ENCODE results near the gene YARS1. TPM values are rescaled to one million over a fixed set of nuclear protein-coding genes. Genes with fewer than 3 reads are reported as not detected.

Gene YARS1
- total RNA-seq, 3 donors from 2014 or later: 53.8 to 67.5 (median 67.2) TPM

DNA sequence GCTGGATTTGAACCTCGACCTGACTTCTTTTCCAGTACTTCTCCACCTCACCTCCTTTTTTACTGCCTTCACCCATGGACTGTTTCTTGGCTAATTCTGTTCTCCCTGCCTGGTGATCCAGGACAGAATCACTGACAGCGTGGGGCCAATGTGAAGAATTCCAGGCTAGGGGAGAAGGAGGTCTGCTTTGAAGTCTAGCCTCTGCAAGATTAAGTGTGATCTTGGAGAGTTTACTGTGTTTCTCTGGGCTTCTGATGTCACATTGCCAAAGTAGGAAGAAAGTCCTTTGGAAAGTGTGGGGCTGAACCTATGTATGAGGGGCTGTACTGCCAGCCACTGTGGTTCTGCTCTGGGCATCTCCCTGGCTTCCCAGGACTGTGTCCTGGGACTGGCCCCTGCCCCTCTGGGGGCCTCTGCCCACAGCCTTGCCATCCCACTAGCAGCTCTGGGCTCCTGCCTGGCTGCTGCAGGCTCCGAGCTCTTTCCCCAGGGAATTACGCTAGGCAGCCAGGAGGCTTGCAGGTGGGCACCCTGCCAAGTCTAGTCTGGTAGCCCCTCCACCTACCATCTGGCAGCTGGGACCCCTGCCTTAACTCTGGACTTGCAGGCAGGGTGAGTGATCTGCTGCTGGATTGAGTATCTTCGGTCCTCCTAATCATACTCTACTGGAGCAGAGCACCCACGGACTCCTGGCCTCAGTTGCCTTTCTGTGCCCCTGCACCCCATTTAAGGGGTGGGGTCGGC, 52.2 kb downstream of the YARS1 start:
- DNase-seq (ENCODE audit: low spot score in 2 of 2): no peak
- Histone ChIP-seq H3K9me3 (no peaks in the 10 kb centered on the region), H3K27me3 (no peaks in the 10 kb centered on the region), H3K4me3 (no peak overlapping the region), H3K4me1 (peaks cover 4 to 33% of the 10 kb centered on the region in 2 donors), H3K27ac (peak overlapping the region; percentile 86 to 97), H3K36me3 (no peaks in the 10 kb centered on the region)
- TF ChIP-seq POLR2AphosphoS5 (IDR thresholded peaks at IDR 0.05) (no peak), POLR2A (IDR thresholded peaks at IDR 0.05) (no peak)
- TF ChIP-seq, protein P1, sequence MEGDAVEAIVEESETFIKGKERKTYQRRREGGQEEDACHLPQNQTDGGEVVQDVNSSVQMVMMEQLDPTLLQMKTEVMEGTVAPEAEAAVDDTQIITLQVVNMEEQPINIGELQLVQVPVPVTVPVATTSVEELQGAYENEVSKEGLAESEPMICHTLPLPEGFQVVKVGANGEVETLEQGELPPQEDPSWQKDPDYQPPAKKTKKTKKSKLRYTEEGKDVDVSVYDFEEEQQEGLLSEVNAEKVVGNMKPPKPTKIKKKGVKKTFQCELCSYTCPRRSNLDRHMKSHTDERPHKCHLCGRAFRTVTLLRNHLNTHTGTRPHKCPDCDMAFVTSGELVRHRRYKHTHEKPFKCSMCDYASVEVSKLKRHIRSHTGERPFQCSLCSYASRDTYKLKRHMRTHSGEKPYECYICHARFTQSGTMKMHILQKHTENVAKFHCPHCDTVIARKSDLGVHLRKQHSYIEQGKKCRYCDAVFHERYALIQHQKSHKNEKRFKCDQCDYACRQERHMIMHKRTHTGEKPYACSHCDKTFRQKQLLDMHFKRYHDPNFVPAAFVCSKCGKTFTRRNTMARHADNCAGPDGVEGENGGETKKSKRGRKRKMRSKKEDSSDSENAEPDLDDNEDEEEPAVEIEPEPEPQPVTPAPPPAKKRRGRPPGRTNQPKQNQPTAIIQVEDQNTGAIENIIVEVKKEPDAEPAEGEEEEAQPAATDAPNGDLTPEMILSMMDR (IDR thresholded peaks at IDR 0.05): no peak
- intact Hi-C loops (cut with DNase I; ENCODE audit: low total_unique reads): no loop called here

DNA sequence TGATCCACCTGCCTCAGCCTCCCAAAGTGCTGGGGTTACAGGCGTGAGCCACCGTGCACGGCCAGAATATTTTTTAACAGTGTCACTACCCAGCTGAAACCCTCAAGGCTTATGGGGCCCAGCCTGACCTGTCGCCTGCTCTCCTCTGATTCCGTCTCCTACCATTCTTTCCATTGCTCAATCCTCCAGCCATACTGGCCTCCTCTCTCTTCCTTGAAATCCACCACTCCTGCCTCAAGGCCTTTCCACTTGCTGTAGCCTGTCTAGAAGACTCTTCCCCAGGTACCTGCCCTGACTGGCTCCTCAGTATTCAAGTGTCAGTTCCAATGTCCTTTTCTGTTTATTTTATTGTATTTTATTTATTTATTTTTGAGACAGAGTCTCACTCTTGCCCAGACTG, 53.9 kb downstream of the YARS1 start:
- TF ChIP-seq POLR2A (IDR thresholded peaks at IDR 0.05) (no peak), POLR2AphosphoS5 (IDR thresholded peaks at IDR 0.05) (no peak)
- TF ChIP-seq, protein P1 (IDR thresholded peaks at IDR 0.05): no peak
- no peak for DNase-seq (ENCODE audit: low spot score in 2 of 2)
- Histone ChIP-seq H3K4me3 (no peak overlapping the region), H3K27ac (peak overlapping the region; percentile 80 to 97), H3K36me3 (no peaks in the 10 kb centered on the region), H3K4me1 (peaks cover 4 to 44% of the 10 kb centered on the region in 2 donors), H3K27me3 (no peaks in the 10 kb centered on the region), H3K9me3 (no peaks in the 10 kb centered on the region)
- intact Hi-C loops (cut with DNase I; ENCODE audit: low total_unique reads): no loop called here

DNA sequence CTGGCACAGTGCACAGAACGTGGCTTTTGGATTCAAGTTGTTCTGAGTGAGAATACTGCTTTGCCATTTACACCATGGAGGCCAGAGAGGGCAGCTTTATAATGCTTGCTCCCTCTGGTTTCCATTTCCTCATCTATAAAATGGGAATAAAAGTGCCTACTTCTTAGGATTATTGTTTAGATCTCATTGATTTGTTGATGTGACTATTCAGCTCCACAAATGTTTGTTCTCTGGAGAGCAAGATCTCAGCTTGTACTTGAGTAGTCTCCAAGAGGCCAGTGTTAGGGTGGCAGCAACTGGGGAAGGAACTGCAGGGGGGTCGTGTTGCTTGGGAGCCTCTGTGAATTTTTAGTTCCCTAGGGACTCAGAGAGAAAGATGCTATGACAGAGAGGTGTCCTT, 55.2 kb downstream of the YARS1 start:
- Histone ChIP-seq H3K4me1 (peaks cover 4 to 50% of the 10 kb centered on the region in 2 donors), H3K27ac (peak overlapping the region; percentile 91 to 97)
- intact Hi-C loops (cut with DNase I; ENCODE audit: low total_unique reads): no loop called here

DNA sequence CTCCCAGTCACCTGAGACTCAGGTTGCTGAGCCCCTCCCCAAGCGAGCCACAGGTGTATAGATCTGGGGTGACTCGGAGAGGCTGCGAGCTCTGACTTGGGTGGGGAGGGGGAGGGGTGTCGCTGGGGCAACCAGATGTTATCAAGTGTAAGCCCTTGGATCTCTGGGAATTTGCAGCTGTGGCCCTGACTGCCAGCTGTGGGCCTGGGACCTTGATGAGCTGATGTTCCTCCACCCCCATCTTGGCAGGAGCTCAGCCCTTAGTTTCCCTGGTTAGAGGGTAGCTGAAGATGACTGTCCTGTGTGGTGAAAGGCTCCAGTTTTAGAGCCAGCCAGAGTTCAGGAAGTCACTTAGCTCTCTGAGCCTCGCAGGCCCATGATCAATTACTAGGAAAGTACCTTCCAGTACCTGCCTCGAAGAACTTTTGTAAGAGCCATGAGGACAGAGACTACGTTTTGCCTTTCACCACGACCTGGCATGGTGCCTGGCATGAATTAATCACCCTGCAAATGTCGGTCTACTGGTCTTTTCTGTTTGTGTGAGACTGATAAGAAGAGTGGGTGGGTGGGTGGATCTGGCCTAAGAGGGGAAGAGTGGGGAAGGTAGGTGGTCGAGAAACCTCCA, 55.8 kb downstream of the YARS1 start:
- Histone ChIP-seq H3K4me1 (peaks cover 4 to 44% of the 10 kb centered on the region in 2 donors), H3K36me3 (no peaks in the 10 kb centered on the region), H3K27ac (peak overlapping the region; percentile 91 to 97), H3K9me3 (no peaks in the 10 kb centered on the region), H3K4me3 (peak overlapping the region in 2 of 3 donors; percentile 35 to 37), H3K27me3 (no peaks in the 10 kb centered on the region)
- peak in 1 of 3 donors; percentile 35 for TF ChIP-seq POLR2AphosphoS5 (IDR thresholded peaks at IDR 0.05)
- no peak for TF ChIP-seq POLR2A (IDR thresholded peaks at IDR 0.05)
- intact Hi-C loops (cut with DNase I; ENCODE audit: low total_unique reads): no loop called here
- DNase-seq (ENCODE audit: low spot score in 2 of 2): peak; percentile 80 to 82

More for the DNA sequence above, 55.2 kb downstream of the YARS1 start:
- Histone ChIP-seq H3K27me3 (no peaks in the 10 kb centered on the region), H3K4me3 (no peak overlapping the region), H3K9me3 (no peaks in the 10 kb centered on the region), H3K36me3 (no peaks in the 10 kb centered on the region)
- TF ChIP-seq POLR2A (IDR thresholded peaks at IDR 0.05) (no peak), POLR2AphosphoS5 (IDR thresholded peaks at IDR 0.05) (no peak)
- TF ChIP-seq, protein P1 (IDR thresholded peaks at IDR 0.05): no peak
- DNase-seq (ENCODE audit: low spot score in 2 of 2): no peak

DNA sequence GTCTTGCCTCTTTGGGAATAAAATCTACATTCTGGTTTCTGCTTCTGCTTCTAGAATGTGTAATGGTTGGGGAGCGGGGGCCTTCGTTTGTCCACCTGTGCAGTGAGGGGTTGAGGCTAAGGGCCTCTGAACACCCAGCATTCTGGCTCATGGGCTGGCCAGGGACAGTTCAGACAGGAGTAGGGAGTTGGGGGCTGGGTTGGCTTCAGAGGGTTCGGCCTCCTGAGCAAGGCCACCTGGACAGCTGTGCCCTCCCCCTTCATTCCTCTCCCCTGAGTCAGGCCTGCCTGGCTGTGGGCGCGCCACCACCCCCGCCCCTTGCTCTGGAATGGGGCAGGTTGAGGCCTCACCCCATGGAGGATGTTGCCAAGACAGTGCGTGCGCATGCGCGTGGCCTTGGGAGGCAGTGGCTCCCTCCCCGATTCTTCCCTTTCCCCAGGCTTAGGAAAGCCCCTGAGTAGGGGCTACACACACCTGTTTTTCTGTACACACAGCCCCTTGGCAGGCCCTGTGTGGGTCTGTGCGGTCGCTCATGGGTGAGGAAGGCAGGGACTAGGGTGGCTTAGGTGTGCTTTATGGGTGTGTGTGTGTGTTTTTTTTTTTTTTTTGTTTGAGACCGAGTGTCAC, 57.0 kb downstream of the YARS1 start:
- Histone ChIP-seq H3K27ac (peak overlapping the region; percentile 91 to 97), H3K27me3 (no peaks in the 10 kb centered on the region), H3K4me1 (peaks cover 4 to 32% of the 10 kb centered on the region in 2 donors), H3K36me3 (no peaks in the 10 kb centered on the region), H3K9me3 (no peaks in the 10 kb centered on the region), H3K4me3 (peak overlapping the region in 2 of 3 donors; percentile 35 to 37)
- TF ChIP-seq, protein P1 (IDR thresholded peaks at IDR 0.05): no peak
- peak in 2 of 3 donors; percentile 35 to 63 for TF ChIP-seq POLR2AphosphoS5 (IDR thresholded peaks at IDR 0.05)
- DNase-seq (ENCODE audit: low spot score in 2 of 2): peak; percentile 97 to 99
- intact Hi-C loops (cut with DNase I; ENCODE audit: low total_unique reads): no loop called here

Measured in breast epithelium (tissue), 4 donors.